Stimulated activated CD4-positive, alpha-beta T cell treated with anti-CD3 and anti-CD28 coated beads, Interleukin-12 subunit alpha, Interleukin-12 subunit beta, amount 100 ng/mL, for 48 hours (primary cell): ENCODE measurements around the gene KIF20B.
"Not testable (repeated sequence)": the region's sequence is repeated elsewhere in the genome, so short reads cannot be mapped to it uniquely, and the experiment has no call there.

Experiments
- DNase-seq, 3 donors: peaks; one replicate each; pipeline ENCODE4 v3.0.0-alpha.2; 2020; ENCODE audit warnings: low read depth in 2 of 3, low spot score in 1 of 3

KIF20B gene

DNA sequence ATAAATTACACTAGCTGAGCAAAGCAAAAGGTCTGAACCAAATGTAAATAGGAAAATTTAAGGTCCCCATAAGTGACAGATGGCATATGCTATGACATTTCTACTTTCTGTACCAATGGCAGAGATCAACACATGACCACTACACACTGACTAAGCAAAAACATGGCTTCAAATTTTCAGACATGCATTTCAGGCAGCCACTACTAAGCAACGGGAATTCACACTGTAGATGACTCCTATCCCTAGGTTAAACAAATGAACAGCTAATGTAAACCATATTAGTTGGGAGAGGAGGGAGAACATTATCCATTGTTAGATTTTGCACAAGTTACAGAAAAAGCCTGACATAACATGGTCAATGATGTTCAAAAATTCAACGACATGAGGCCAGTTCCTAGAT, 11.4 kb upstream of the KIF20B start:
- DNase-seq: no peak

DNA sequence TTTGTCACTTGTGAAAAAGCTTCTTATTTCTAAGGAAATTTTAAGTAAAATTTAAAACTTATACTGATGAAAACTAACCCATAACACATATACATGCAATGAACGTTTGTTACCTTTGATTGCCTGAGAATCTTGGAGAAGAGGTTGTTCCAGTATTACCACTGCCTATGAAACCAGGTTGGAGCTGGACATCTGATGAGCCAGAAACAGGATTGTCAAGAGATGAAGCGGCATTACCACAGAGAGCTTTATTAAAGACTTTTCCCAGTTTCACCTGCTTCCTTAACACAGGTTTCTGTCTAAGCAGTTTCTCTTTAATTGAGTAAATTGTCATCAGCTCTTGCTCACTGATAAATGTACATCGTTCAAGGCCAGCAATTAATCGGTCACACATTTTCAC, 9.0 kb upstream of the KIF20B start:
- no peak for DNase-seq

DNA sequence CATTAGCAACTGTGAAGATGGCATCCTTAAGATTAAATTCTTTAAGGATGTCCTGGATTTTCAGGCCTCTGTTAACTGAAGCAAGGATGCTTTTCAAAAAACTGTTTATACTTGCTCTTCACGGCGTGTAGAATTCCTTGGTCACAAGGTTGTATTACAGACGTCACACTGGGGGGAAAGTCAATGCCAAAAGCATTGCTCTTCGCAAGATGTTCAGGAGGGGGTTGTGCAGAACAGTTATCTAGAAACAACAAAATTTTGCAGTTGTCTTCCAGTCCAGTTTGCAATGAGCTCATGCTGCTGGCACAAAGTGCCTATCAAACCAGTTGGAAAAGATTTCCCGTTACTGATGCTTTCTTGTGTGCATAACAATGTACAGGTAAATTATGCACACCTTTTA, 8.2 kb upstream of the KIF20B start:
- no peak for DNase-seq

DNA sequence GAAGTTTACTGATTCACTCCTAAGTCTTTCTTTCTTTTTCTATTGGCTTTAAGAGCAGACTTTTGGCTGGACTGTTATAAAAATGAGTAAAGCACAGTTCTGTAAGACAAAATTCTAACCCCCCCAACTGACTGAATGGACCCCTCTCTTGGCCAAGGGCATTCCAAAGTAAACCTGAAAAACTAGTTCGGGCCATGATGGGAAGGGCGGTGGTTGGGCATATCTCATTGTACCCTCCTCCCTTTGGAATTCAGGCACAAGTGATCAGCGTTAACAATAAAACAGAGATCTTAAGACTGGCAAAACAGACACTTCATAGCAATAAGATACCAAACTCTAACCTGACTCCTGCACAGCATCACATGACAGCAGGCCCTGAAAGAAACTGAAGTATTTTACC, 6.1 kb upstream of the KIF20B start:
- no peak for DNase-seq

DNA sequence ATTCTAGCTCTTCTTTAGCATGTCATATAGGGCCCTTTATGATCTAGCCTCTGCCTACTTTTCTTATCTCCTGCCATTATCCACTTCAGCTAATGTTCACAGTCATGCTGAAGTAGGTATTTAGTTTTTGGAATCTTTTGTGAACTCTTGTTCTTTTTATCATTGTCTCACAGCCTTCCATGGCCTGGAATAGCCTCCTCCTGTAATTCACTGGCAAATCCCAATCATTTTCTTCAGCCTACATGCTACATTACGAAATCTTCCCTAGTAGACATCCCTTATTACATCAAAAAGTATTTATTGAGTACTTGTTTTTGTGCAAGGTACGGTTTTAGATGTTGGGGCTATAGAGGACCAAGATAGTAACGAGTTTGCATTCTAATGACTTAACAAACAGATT, 3.4 kb upstream of the KIF20B start:
- DNase-seq: no peak

DNA sequence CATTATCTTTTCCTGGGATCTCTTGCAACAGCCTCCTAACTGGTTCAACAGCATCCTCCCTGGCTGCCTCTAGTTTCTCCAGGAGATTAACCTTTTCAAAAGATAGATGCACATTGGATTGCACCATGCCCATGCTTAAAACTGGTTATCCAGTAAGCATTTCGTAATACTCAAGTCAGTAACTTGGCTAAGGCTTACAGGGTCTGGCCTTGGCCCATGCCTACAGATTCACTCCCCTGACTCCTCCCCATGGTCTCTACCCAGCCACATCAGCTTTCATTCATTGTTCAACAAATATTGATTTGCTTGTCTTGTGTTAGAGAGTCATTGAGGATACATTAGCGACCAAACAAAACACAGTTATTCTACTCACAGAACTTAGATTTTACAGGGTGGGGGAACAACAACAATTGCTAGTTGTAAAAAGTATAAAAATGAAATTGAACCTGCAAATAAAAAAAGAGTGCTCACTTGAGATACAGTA, 1.8 kb upstream of the KIF20B start:
- DNase-seq: no peak

DNA sequence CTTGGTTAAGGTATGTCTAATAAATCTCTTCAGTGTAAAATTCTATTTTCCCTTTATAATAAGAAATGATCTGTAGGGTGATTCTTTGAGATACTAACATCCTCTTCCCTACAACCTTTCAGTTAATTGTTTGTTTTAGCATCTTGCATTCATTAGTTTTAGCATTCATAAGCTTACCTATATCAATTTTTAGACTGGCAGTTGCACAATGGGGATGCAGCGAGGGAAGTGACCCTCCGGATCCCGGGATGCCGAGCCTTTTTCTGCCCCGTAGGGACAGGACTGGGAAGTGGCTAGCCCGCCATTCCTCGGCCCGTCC, 508 bp upstream of the KIF20B start:
- DNase-seq: no peak

DNA sequence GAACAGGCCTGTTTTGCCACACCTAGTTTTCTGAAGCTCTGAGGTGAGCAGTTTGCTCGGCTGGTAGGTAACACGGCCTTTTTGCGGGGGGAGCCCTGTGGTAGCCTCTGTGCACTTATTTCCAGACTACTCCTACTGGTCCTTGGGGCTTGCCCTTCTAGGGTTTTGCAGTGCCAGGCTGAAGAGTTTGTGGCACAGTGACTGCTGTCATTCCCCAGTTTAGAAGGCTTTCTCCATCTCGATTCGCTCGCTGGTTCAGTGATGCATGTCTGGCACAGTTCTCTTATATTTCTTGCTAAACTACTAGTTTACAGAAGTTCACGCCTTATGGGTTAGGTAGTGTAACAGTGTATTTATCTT, 711 bp downstream of the KIF20B start:
- peak in 2 of 3 donors; percentile 3 to 13 for DNase-seq

DNA sequence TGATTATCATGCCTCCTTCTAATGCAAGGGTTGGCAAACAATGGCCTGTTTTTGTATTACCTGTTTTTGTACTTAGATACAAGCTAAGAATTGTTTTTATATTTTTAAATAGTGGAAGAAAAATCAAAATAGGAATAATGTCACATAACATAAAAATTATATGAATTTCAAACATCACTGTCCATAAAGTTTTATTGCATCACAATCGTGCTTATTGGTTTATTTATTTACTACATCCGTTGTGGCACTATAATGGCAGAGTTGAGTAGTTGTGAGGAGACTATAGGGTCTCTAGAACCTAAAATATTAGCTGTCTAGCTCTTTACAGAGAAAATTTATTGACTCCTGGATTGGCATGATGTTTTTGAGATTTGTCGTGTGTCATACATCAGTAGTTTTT, 4.1 kb downstream of the KIF20B start:
- no peak for DNase-seq

DNA sequence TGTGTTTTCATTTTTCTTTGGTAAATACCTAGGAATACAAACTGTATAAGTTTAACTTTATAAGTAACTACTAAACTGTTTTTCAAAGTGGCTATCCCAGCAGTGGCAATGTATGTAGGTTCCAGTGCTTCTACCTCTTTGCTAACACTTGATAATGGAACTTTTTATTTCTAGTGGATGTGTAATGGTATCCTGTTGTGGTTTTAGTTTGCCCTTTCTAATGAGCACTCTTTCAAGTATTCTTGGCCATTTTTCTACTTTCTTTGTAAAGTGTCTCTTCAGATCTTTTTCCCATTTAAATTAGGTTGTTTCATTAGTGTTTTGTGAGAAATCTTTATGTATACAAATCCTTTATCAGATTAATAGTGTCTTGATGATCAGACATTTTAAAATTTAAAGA, 4.6 kb downstream of the KIF20B start:
- no peak for DNase-seq

DNA sequence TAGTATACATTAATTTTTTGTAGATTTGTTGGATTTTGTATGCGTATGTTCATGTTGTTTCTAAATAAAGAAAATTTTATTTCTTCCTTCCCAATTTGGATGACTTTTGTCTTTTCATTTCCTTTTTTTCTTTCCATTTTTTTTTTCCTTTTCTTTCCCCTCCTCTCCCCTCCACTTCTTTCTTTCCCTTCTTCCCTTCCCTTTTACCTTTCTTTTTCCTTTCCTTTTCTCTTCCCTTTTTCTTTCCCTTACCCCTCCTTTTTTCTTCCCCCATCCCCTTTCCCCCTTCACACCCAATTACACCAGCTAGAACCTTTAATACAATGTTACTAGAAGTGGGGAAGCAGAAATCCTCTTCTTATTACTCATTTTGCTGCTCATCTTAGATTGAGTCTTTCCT, 6.0 kb downstream of the KIF20B start:
- DNase-seq: no peak

DNA sequence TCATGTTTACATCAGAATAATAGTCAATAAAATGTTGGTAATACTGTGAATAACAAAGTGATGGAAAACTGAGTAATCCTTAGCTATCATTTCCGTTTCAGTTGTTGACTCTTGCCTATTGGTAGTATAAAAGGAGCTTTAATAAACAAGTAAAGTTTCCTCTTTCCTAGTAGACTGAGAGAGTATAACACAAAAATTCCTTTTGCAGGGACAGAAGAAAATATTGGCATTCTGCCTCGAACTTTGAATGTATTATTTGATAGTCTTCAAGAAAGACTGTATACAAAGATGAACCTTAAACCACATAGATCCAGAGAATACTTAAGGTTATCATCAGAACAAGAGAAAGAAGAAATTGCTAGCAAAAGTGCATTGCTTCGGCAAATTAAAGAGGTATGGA, 9.4 kb downstream of the KIF20B start:
- no peak for DNase-seq

DNA sequence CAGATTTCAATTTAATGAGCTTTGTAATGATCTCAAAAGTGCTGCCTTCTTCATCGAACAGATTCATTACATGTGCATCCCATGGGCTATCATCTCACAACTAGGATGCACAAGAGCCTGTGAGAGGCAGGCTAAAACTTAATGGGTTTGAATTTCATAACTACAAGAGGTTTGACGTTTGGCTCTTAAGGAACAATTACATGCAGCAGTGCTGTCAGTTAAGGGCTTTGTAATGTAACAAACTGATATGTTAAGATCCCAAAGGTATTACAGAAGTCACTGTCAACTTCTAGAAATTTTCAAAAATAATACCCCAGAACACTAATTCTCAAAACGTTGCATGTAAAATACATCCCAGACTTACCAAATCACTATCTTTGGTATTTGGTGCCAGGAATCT, 33.2 kb downstream of the KIF20B start:
- no peak for DNase-seq

DNA sequence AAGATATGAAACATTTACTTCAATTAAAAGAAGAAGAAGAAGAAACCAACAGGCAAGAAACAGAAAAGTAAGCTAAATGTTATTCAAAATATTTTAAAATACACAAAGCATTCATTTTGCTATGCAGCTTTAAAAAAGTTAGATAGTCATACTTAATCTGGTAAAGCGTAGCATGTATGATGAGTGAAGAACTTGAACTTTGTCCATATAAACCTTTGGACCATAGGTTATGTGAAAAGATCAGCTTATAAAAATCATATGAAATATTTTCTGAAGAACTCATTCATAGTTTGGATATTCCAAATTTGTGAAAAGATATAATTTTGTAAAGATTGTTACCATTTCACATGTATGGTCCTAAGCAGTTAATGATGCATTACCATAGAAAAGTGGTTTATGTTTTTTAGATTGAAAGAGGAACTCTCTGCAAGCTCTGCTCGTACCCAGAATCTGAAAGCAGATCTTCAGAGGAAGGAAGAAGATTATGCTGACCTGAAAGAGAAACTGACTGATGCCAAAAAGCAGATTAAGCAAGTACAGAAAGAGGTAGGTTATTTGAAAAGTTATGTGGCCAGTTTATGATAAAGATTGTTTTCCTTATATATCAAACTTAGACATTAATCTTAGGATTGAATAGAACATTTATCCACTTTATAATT, 37.3 kb downstream of the KIF20B start:
- no peak for DNase-seq

DNA sequence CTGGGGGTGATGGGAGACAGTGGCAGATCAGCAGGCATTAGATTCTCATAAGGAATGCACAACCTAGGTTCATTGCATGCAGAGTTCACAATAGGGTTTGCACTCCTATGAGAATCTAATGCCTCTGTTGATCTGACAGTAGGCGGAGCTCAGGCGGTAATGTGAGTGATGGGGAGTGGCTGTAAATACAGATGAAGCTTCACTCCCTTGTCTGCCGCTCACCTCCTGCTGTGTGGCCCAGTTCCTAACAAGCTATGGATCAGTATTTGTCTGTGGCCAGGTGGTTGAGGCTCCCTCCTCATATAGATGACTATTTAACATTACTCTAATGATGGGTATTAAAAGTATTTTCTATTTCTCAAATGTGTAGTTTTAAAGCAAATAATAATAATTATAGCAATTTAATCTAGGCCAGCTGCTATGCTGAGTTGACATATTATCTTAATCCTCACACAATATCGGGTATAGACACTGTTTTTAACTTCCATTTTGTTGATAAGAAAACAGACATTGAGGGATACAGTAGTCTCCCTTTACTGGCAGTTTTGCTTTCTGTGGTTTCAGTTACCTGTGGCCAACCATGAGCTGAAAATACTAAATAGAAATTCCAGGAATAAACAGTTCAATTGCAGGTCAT, 39.9 kb downstream of the KIF20B start:
- no peak for DNase-seq

DNA sequence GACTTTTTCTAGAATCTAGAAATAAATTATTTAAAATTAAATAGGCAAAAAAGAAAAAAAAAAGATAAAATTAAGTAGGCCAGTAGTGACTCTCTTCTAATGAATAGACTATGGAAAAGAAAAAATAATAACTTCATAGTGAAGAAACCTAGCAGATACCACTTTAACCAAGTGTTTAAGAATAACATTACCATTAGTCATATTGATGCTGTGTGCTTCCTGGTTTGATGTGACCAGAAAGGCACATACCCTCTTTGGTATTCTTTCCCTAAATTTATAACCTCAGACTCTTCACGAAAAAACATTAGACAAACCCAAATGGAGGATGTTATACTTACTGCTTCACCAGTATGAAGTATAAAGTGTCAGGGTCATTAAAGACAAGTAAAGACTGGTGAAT, 42.6 kb downstream of the KIF20B start:
- no peak for DNase-seq

DNA sequence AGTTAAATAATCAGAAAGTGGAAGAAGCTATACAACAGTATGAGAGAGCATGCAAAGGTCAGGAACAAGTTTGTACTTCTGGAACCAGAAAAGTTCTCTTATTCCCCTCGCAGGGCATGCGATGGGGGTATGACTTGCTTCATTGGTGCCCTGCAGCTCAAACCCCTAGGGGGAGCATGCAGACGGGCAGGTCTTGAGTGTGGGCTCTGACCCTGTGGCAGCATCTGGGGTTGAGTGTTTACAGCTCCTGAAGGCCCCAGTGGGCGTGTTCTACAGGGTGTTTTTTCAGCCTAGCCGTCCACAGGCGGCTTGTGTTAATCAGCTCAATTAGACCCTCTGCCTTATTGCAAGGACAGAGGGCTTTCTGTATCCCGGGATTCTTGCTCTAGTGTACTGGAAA, 44.5 kb downstream of the KIF20B start:
- DNase-seq: no peak

DNA sequence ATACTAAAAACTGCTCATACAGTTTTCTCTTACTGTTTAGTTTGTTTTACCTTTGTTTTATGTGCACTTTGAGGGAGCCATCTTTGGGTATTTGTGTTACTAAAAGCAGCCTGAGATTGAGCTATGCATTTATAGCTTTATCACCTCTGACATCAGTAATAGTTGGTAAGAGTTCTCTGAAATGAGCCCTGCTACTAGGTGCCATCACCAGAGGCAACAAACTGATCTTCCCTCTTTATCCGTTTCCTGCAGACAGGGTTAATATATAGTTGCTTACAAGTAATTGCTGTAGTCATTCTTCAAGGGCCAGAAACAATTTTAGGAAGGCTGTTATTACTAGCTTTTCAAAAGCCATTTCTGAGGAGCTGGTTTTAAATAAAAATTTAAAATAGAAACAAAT, 49.1 kb downstream of the KIF20B start:
- no peak for DNase-seq

DNA sequence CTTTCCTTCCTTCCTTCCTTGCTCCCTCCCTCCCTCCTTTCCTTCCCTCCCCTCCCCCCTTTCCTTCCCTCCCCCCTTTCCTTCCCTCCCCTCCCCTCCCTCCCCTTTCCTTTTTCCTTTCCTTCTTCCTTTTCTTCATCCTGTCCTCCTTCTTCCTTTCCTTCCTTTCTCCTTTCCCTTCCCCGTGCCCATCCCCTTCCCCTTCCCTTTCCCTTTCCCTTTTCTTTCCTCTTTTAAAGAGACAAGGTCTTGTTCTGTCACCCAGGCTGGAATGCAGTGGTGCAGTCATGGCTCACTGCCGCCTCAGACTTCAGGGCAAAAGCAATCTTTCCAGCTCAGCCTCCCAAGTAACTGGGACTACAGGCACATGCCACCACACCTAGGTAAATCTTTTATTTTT, 54.0 kb downstream of the KIF20B start:
- DNase-seq: no peak

DNA sequence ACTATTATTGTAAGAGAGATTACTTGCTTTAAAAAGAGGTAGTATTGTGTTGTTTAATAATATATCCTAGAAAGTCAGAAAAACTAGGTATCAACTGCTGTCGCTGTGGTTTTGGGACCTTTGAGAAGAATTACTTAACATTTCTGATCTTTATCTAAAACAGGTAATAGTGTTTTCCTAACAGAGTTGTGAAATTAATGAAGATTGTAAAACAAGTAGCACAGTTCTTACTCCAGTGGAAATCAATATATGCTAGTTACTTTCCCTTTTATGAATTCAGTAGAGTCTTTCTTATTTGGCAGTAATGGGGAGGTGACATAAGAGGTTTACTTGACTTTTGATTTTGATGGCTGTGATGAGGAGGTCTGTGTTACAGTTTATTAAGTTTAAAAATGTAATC, 58.1 kb downstream of the KIF20B start:
- DNase-seq: no peak

DNA sequence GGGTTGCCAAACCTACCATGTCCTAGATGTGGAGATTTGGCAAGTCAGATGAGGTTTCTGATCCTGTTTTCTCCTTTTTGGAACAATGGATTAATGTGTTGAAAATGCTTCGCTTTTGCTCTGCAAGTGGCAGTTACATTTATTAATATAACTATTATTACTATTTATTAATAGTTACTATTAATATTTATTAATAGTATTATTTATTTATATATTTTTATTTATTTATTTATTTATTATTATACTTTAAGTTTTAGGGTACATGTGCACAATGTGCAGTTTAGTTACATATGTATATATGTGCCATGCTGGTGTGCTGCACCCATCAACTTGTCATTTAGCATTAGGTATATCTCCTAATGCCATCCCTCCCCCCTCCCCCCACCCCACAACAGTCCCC, 62.3 kb downstream of the KIF20B start:
- not testable (repeated sequence) for DNase-seq

DNA sequence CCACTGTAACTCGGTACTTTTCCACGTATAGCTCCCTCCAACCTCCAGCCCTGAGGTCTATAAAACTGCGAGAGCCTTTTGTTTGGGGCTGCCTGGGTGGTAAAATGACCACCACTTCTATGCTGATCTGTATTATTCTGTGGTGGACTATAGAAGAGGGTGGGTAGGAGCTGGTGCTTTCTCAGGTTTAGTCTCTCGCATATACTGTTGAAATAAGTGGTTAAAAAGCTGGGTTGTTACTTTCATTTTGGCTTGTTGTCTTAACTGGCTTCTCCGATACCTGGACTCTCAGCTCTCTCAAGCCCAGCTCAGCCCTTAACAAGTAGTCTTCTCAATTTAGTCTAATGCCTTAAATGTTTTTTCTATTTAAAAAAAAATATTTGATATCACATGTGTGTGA, 70.3 kb downstream of the KIF20B start:
- no peak for DNase-seq

DNA sequence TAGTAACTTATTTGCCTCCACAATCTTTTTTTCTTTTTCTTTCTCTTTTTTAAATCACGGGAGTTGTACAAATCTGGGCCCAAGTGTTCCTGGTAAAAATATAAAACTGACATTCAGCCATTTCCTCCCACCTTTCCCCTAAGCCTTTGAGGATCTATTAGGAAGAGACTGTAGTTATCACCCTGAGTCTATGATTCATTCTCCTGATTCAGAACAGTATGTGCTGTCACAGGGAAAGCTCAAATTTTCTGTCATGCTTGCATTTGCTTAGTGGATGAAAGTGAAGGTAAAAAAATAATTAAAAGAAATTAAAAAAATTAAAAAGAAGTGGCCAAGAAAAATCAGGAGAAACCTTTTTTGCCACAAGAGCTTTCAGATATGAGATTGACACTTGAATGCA, 71.7 kb downstream of the KIF20B start:
- DNase-seq: no peak
